GM12872 (cell line): Measurements from ENCODE around the gene FMNL2.

Source experiments
- TF ChIP-seq, protein P1 (sequence below): IDR thresholded peaks from 3 replicates; pipeline ENCODE4 v1.5.1; 2011; ENCODE audit warnings: low read depth, mild to moderate bottlenecking, low read length, moderate library complexity; ENCODE audit not compliant: insufficient read depth

Gene FMNL2

DNA sequence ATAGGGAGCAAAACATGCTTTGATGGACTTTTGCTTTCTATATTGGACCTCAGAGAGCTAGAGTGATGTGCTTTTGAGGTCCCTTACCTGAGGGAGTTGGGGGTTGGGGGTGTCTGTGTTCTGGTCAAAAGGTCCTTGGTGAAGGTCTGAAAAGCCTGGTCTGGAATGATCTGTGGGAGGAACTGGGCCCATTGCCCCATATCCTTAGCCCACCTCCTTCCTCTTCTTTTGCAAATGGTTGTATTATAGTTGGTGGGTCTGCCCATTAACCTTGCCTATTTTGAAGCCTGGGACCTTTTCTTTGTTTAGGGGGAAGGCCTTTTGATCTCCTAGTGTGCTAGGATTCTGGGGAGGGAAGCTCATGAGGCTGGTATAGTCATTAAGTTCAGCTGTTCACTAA lies 88.7 kb downstream of the FMNL2 start:
- TF ChIP-seq, protein P1, sequence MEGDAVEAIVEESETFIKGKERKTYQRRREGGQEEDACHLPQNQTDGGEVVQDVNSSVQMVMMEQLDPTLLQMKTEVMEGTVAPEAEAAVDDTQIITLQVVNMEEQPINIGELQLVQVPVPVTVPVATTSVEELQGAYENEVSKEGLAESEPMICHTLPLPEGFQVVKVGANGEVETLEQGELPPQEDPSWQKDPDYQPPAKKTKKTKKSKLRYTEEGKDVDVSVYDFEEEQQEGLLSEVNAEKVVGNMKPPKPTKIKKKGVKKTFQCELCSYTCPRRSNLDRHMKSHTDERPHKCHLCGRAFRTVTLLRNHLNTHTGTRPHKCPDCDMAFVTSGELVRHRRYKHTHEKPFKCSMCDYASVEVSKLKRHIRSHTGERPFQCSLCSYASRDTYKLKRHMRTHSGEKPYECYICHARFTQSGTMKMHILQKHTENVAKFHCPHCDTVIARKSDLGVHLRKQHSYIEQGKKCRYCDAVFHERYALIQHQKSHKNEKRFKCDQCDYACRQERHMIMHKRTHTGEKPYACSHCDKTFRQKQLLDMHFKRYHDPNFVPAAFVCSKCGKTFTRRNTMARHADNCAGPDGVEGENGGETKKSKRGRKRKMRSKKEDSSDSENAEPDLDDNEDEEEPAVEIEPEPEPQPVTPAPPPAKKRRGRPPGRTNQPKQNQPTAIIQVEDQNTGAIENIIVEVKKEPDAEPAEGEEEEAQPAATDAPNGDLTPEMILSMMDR, result no peak

DNA sequence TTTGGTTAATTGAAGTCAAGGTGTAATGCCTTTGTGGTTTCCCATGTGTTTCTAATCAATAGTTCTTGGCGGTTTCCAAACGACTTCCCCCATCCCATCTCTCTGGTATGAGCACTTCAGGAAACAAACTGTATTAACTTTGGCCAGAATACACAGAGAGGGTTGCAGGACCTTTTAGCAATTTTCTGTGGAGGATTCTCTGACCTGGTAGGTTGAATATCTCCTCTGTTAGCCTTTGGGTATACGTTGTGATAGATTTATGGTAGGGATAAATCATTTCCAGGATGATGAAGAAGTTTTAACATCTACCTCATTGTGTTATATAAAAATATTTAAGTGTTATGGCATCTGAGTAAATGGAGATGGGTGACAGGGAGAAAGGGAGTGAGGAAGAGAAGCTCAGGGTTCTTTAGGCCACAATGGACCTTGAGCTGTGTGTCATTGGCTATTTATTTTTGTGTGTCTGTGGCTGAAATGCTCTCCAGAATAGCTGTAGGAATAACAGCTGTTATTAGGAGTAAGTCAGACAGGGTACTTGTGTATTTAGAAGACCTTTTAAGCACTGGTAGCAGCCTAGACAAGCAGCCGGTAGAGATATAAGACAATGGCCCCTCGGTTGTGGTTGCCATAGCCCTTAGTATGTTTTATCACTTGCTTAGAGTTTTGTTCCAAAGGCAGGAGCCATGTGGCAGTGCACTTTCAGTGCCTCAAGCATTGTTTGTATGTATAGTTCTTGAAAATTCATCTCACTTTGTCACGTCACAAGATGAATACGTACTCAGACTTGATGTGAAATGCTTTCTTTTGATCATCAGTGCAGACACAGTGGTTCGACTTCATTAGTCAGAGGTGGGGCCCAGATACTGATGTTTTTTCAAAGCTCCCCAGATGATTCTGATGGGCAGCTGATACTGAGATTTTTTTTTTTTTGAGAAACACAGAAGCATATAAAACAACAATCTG lies 91.1 kb downstream of the FMNL2 start:
- TF ChIP-seq, protein P1, result no peak

DNA sequence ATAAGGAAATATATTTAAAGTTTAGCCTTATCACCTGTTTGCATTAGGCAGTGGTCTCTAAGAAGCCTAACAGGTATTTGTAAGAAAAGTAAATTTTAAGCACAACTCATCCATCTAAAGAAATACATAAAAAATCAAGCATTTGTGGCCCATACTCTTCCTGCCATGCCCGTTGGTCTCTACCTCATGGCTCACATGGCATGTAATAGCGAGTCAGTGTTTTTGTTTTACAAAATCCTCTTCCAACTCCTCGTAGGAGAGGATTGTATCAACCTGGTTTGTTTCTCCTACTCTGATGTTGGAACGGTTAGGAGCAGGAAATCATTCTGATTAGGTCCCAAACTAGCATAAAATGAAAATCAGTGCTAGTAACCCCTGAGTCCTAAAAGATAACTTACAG lies 91.8 kb downstream of the FMNL2 start:
- TF ChIP-seq, protein P1, result no peak

DNA sequence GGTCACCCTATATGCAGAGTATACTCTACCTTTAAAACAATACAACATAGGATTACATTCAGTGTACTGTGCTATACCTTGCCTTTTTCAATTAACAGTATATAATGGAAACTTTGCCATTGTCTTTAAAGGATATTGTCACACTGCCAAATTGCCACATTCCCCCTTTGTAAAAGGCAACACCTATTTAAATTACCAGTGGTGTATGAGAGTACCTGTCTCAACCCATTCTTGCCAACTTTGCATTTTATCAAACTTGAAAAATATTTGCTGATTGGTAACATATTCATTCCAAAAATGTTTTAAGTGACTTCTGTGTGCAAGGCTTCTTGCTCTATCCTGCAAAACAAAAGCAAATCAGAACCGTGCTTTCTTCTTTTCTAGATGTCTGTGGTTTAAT lies 92.9 kb downstream of the FMNL2 start:
- TF ChIP-seq, protein P1, result no peak

DNA sequence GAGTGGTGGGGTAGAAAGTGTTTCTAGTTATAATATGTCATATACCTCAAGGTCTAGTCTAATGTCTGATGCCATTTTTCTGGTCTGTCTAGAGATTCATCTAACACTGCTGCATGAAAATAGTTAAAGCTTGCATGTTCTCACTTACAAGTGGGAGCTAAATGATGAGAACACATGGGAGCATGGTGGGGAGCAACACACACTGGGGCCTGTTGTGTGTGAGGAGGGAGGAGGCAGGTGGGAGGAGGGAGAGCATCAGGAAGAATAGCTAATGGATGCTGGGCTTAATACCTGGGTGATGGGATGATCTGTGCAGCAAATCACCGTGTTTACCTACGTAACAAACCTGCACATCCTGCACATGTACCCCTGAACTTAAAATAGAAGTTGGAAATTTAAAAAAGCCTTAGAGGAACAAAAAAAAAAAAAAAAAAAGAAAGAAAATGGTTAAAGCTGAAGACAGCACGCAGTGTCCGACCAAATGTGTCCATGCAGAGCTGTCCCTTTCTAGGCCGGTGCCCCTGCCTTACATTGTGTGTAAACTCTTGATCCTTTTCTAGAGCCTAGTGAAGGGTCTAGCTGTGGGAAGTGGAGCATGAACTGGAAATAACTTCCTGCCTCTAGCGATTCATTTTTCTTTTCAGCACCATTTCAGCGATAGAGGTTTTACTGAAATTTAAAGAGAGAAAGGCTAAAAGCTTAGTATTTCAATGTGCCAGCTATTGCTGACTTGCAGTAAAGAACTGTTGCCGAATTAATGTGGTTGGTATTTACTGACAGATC lies 94.0 kb downstream of the FMNL2 start:
- TF ChIP-seq, protein P1, result no peak

DNA sequence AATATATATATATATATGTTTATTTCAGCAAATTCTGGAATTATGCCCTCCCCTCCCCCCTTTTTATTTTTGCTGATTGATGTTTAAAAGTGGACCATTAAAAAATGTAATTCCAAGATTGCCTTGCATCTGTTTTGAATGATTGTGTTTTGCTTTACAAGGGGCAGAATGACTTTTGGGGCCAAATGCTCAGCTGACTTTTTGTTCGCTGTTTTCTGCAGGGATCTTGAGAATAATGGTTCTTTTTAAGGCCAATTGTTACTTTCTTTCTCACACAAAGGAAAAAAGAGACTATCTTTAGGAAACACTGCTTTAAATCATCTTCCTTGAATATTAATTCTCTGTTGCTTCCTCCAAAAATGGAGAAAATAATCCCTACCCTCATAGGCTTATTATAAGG lies 95.9 kb downstream of the FMNL2 start:
- TF ChIP-seq, protein P1, result no peak

DNA sequence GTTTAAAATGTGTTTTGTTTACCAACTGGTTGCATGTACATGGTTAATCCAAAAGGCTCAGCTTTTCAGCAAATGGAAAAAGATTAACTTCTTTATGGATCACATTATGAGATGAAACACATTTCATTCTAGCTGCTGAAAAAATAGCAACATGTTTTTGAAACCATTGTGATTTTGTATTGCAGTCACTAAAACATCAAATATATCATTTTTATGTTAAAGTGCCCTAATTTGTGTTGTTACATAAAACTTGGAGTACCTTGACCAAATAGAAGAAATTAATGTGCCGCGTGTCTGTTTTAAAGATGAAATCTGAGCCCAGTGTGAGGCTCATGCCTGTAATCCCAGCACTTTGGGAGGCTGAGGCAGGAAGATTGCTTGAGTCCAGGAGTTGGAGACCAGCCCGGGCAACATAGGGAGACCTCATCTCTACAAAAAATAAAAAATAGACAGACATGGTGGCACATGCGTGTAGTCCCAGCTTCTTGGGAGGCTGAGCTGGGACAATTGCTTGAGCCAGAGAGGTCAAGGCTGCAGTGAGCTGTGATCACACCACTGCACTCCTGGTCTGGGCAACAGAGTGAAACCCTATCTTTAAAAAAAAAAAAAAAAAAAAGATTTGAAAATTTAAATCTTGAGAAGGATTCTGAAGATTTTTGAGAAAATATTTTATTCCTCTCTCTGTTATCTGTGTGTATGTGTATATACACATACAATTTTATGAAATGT lies 96.6 kb downstream of the FMNL2 start:
- TF ChIP-seq, protein P1, result no peak
